ENCODE results near the gene ZNF593OS.

The ZNF593OS gene

DNA sequence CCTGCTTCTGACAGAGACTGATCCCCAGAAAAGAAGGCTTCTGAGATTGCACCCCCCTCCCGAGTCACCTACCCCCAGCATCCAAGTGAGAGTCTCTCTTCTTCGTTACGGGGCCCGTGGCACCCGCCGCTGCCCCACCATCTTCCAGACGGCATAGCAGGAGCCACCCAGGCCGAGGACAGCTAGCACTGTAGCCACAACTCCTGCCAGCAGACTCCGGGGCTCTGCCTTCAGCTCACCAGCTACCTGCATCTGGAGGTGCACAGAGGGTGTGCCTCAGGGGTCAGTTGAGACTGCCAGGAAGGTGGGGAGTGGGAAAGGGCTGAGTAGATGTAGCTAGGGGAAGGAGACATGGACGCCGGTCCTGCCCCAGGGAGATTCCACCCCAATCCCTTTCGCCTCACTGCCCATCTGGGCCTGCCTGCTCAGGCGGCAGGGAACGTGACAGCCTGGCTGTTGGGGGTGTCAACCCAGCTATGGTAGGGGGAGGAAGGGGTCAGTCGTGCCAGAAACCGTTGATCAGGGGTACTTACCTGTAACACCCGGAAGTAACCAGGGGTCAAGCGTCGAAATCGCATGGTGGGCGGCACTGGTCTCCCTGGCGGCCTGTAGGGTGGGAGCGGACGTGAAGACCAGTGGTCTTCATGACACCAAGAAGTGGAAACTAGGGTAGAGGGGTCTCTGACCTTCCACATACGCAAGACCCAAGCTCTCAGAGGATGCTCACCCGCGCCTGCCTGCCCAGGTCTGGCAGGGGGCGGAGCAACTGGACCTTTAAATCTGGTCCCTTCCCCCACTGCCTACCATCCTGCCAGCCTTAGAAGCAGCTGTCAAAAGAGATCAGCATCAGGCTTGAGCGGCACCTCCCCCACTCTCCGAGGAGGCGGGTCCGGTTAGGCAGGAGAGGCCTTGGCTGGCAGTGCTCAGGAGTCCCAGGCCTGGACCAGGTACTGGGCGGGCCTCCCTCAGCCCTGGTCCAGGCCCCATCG is at the start of gene ZNF593OS:
ZNF593OS (minus strand) TSS at position 749 of the 989 bp plus-strand sequence; CDS start at position 578, 171 bp downstream.
- no peak for DNase-seq (ENCODE audit: low read depth)

DNA sequence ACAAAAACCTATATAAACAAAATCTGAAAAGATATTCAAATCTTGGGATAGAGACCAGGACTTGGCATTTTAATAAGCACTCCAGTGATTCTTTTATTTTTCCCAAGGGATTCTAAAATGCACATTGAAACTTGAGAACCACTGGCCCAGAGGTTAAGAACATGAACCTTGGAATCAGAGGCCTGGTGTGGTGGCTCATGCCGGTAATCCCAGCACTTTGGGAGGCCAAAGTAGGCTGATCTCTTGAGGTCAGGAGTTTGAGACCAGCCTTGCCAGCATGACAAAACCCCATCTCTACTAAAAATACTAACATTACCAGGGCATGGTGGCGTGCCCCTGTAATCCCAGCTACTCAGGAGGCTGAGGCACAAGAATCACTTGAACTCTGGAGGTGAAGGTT is 49.5 kb upstream of the ZNF593OS start:
- DNase-seq (ENCODE audit: low read depth), result no peak

DNA sequence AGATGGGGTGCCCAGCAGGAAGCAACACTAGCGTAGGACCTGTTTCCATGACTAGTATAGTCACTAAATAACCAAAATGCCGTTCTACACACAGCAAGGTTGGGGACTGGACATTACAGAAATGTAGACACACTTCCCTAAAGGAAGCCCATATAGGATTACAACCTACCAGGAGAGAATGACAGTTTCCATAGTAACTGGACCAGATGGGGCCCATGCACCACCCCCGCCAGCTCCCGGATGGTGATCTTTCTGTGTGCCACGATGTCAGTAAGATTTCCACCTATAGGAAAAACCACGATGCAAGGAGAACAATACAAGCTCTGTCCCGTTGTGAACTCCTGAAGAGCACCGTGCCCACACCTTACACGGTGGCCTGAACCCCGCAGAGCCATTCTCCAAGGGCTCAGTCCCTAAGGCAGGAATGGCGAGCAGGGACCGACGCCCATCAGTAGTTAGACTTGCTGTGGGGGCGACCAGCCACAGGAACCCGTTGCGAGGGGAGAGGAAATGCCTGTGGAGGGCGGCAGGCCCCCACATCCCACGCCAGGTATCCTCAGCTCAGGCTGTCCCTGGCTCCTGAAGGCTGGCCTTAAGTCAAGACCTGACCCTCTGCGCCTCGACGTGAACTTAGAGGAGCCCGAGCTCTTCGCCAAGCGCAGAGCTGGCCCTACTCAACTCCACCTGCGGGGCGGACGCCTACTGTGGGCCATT is 48.7 kb upstream of the ZNF593OS start:
- no peak for DNase-seq (ENCODE audit: low read depth)

DNA sequence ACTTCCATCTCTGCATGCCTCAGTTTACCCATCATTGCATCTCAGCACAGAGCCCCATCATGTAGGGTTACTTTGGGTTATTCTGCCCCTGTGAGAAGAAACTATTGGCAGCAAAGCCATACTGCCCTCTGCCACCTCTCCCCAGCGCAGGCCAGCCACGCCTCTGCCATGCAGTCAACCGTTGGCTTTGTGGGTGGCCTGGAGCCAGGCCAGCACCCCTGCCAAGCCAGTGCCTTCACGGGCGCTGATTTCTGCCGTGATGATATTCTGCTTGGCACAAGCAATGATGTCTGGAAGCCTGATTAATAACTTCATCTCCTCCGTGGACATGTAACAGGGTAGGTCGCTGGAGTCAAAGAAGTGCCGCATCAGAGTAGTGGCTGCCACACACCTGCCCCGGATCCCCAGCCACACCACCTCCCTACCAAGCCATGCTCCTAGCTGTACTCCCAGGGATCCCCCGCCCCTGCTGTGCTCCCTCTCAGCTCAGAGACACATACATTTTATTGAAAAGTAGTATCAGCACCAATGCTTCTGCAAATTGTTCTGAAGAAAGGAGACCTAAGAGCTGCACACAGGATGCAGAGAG is 47.4 kb upstream of the ZNF593OS start:
- DNase-seq (ENCODE audit: low read depth), result no peak

DNA sequence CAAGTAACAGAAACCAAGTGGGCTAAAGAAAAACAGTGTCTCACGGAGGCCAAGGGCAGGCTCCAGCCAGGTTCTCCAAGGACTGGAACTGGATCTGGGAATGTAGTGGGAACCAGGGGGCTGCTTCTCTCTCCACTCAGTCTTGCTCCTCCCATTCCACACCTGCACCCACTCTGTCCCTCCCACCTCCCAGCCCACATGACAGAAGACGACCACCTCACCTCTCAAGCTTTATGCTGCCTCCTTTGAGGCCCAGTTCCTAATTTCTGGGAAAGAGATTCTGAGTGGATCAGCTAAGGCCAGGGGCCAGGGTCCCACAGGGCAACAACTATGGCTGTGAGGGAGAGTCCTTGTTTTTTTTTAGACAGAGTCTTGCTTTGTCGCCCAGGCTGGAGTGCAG is 43.6 kb upstream of the ZNF593OS start:
- DNase-seq (ENCODE audit: low read depth), result no peak

DNA sequence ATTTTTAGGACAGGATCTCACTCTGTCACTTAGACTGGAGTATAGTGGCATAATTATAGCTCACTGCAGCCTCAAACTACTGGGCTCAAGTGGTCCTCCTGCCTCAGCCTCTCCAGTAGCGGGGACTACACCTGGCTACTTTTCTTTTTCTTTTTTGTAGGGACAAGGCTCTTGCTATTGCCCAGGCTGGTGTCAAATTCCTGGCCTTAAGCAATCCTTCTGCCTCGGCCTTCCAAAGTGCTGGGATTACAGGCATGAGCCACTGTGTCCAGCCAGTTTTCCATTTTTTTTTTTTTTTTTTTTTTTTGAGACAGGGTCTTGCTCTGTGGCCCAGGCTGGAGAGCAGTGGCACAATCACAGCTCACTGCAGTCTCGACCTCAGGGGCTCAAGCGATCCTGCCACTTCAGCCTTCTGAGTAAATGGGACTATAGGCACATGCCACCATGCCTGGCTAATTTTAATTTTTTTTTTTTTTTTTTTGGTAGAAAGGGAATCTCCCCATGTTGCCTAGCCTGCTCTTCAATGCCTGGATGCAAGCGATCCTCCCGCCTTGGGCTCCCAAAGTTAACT is 41.8 kb upstream of the ZNF593OS start:
- no peak for DNase-seq (ENCODE audit: low read depth)

DNA sequence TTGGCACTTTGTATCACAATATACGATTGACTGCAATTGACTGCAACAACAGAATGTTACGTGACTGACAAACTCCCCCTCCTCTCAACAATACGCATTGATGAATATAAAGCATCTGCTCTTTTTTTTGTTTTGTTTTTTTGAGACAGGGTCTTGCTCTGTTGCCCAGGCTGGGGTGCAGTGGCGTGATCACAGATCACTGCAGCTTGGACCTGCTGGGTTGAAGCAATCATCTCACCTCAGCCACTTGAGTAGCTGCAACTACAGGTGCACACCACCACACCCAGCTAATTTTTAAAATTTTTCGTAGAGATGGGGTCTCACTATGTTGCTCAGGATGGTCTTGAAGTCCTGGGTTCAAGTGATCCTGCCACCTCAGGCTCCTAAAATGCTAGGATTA is 41.1 kb upstream of the ZNF593OS start:
- no peak for DNase-seq (ENCODE audit: low read depth)

DNA sequence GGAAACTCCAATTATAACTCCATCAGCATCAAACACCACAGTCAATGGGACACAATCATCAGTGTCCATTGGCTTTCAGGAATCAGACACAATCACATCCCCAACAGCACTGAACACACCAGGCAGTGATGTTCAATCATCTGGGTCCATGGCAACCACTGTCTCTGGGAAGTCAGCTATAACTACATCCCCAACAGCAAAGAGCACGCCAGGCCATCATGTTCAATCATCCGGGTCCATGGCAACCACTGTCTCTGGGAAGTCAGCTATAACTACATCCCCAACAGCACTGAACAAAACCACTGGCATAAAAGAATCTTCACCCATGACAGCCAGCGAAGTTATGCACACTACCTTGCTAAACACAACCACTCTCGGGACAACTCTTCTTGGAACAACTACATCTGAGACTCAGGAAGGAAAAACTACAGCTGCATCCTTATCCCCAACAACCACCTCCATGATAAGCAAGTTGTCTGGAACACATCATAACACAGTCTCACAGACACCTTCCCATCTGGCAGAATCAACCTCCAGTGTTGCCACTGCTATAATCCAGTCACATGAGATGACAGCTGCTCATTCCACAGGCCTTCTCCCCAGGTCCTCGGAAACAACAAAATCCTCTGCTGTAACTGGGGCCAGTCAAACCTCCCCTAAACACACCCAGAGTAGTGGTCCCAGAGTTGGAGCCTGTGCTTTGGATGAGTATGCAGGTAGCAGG is 38.7 kb upstream of the ZNF593OS start:
- DNase-seq (ENCODE audit: low read depth), result no peak

DNA sequence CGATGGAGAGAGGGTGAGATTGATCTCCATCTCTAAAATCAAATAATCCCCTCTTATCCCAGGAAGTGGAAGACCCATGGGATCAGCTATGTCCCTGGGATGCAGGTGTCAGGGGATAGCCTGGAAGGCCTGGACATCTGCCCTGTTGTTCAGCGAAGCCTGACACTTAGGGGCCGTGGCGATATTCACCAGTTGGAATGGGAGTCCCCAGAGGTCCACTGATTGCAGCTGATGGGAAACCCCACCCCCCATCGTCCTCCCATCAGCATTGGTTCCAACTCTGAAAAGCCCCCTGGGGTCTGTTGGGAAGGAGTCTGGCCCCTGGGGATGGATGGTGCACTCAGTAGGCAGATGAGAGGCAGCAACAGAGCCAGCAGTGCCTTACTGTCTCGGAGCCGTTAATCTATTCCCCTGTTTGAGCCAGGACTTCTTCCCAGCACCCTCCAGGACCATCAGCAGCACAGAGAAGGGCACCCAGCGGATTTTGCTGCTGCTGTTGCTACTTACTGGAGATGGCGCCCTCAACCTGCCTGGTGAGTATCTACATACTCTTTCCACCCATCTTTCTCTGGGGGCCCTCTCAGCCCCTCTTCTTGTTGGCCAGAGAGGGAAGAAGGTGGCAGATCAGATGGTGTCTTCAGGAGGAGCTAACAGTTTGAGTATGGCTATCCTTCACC is 32.1 kb upstream of the ZNF593OS start:
- no peak for DNase-seq (ENCODE audit: low read depth)

DNA sequence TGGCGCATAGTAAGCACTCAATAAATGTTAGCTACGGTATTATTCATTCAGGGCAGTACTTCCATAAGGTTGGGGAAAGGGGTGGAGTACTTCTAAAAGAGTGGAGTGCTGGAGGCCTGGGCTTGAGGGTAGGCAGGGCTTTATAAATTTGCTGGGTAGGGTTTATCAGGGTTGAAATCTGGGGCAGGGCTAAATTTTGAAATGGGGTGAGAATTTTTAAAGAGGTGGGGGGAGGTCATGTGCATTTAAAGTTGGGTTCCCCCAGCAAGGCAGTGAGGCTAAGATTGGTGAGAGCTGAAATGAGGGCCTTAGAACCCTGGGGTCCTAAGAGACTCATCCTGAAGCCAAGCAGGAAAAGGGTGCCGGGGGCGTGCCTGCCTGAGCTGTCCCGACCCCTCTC is 28.8 kb upstream of the ZNF593OS start:
- DNase-seq (ENCODE audit: low read depth), result no peak

DNA sequence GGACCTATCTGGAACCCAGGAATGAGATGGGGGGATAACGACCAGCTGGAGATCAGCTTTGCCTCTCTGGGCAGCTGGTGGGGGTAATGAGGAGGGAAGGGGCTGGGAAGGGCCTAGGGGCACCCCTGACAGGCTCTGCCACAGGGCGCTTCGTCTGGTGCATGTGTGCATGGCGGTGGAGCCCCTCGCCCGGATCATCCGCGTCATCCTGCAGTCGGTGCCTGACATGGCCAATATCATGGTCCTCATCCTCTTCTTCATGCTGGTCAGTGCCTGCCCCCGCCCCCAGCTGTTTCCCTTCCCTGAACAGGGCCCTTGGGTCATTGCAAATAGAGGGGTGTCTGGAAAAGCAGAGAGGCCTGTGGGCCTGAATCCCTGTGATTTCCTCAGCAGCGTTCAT is 26.2 kb upstream of the ZNF593OS start:
- no peak for DNase-seq (ENCODE audit: low read depth)

DNA sequence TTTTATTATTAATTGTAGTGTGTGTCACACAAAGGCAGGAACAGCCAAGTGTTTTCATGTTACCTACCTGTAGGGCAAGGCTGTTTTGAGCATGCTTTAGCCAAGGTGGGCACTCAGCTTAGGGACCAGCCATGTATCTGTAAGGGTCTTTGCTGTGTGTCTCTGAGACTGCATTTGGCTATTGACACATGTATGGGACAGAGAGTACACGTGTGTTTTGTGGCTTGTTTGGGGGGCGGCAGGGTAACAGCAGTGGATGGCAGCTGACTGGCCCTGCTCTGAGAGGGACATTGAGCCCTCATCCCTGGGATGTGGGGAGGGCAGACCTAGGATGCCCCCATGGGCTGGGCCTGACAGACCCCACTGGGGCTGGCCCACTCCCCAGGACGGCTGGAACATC is 25.7 kb upstream of the ZNF593OS start:
- DNase-seq (ENCODE audit: low read depth), result no peak

DNA sequence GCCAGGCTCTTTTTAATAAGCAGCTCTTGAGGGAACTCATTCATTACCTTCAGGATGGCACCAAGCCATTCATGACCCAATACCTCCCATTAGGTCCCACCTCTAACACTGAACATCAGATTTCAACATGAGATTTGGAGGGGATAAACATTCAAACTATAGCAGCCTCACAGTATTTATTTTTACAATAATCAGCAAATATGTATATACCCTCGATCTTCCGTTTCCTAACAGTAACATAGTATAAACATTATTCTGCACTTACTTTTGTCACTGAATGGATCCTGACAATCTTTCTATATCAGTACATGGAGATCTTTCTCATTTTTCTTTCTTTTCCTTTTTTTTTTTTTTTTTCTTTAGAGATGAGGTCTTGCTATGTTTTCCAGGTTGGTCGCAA is 24.2 kb upstream of the ZNF593OS start:
- no peak for DNase-seq (ENCODE audit: low read depth)

DNA sequence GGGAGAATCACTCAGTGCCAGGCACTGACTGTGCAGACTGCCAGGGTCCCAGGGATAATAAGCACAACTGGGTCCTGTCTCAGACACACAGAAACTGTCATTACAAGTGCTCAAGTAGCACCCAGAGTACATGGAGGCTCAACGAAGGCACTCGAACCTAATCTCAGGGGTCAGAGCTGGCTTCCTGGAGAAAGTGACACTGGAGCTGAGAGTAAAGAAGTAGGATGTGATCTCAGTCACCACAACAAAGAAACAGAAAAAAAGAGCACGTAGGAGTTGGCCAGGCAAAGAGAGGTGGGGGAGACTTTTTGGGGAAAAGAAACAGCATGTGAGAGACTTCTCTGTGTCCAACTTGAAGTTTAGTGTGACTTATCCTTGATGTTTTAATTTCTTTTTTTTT is 20.1 kb upstream of the ZNF593OS start:
- no peak for DNase-seq (ENCODE audit: low read depth)

DNA sequence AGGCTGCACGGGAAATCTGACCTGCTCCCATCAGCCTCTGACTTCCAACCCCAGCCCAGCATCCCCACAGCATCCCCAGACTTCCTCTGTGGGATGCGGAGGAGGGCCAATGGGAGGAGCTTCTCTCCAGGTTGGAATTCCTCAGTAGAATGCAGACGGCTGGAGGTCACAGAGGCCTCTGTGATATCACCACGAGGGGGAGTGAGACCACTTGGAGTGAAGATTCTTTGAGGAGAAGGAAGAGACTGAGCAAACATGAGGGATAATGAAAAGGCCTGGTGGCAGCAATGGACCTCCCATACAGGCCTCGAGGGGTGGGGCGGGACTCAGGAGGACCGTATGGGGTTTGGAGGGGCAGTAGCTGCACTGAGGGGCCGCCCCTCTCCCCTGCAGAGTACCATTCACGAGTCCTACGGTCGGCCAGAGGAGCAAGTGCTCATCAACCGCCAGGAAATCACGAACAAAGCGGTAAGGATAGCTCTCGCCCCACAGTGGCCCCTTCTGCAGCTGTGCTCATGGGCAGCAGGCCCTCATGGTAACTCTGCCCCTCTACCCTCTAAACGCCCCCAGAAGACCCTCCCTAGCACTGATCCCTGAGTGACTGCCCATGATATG is 18.8 kb upstream of the ZNF593OS start, which contains the start of gene CATSPER4:
CATSPER4 (plus strand) TSS at position 230 of the 615 bp plus-strand sequence; CDS start at position 256, 26 bp downstream.
- no peak for DNase-seq (ENCODE audit: low read depth)

DNA sequence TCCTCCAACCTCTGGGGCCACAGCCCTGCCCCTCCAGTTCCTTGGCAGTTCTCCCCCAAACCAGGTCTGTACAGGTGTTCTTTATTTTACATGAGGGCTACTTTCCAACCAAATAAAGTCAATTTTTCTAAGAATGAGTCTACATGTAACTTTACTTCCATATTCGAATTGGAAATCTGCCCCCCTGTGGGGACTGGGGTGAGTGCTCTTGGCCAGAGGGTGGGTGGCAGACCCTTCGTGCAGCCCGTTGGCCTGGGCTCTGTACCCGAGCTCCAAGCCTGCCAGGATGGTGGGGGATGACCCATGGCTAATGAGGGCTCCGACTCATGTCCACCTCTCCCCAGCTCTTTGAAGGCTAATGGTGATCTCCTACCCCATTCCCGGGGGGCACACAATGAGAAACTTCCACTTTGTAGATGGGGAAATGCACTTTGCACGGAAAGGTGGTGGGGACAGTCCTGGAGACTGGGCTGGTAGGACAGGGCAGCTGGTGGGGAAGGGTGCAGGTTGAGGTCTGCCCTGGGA is 18.2 kb upstream of the ZNF593OS start:
- DNase-seq (ENCODE audit: low read depth), result no peak

DNA sequence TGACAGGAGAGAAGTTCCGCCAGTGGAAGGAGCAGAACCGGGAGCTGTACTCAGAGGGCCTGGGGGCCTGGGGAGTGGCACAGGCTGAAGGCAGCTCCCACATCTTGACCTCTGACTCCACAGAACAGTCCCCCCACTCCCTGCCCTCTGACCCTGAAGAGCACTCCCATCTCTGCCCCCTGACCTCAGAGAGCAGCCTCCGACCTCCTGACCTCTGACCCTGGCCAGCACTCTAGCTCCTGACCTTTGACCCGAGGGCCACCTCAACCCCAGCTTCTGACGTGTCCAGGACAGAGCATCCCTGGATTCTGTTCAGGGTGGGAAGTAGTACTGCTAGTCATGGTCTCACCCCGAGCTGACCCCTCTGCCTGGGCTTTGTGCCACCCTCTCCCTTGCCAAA is 17.7 kb upstream of the ZNF593OS start:
- no peak for DNase-seq (ENCODE audit: low read depth)

DNA sequence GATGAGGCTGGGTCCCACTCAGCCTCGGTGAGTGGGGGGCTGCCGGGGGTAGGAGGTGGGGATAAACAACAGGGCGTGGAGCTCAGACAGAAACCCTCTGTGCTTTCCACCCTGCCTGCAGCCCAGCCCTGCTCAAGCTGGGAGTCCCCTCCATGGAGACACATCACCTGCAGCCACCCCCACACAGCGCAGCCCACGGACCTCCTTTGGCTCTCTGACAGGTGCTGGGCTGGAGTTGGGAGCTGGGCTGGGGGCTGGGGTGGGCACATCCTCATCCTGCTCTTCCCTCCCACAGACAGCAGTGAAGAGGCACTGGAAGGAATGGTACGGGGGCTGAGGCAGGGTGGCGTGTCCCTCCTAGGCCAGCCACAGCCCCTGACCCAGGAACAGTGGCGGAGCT is 16.8 kb upstream of the ZNF593OS start:
- DNase-seq (ENCODE audit: low read depth), result no peak

DNA sequence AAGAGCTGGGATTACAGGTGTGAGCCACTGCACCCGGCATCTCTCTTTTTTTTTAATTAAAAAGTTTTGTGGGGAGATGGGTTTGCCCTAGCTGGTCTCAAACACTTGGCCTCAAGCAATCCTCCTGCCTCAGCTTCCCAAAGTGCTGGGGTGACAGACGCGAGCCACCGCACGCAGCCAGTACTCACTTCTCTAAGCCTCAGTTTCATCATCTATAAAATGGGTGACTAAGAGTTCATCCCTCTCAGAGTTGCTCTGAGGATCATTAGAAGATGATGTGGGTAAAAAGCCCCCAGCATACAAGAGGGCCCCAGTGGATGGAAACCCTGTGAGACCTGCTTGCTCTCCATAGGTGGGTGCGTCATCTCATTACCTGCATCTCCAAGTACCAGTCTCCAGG is 16.2 kb upstream of the ZNF593OS start:
- no peak for DNase-seq (ENCODE audit: low read depth)

DNA sequence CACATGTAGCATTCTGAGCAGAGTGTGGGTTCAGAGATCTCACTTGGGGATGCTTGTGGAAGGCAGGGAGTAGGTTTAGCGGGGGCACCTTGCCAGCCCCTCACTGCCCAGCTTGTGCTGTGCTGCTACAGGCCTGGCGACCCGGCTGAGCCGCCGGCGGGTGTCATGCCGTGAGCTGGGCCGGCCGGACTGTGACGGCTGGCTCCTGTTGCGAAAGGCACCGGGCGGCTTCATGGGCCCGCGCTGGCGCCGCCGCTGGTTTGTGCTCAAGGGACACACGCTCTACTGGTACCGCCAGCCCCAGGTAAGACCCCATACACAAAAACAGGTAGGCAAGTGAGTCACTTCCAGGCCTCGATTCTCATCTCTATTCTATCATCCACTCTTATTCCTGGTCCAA is 13.3 kb upstream of the ZNF593OS start:
- DNase-seq (ENCODE audit: low read depth), result no peak
